BJ (cell line): ENCODE measurements around the gene NTF3. TPM values are rescaled to one million over a fixed set of nuclear protein-coding genes. Genes with fewer than 3 reads are reported as not detected.

ENCODE experiments used
- CTCF ChIA-PET: fragments of 350-600 bp; formaldehyde crosslinking; extraction: SDS; loops from one replicate; lab custom pipeline; 2021; ENCODE audit warnings: antibody characterized with exemption, inconsistent platforms; lab: Yijun Ruan, JAX
- POLR2A ChIA-PET: fragments of 300-600 bp; sonication (Branson Sonifier 250); formaldehyde crosslinking; extraction: SDS; loops from one replicate; lab custom pipeline; 2021; ENCODE audit warnings: antibody characterized with exemption; lab: Charles Lee
- DNase-seq: peaks from one replicate; pipeline ENCODE4 v3.0.0-alpha.2; 2011; ENCODE audit warnings: low read depth
- H3K27me3 ChIP-seq: 2 replicates; pipeline ENCODE4 v1.6.0; 2011; ENCODE audit warnings: low read length; ENCODE audit not compliant: control insufficient read depth, insufficient read depth
- H3K36me3 ChIP-seq: 2 replicates; pipeline ENCODE4 v1.5.1; 2011; ENCODE audit warnings: low read length; ENCODE audit not compliant: control insufficient read depth, insufficient read depth
- H3K4me3 ChIP-seq: 2 replicates; pipeline ENCODE4 v1.5.1; 2011; ENCODE audit warnings: low read depth, mild to moderate bottlenecking, control low read depth, low read length
- polyA minus RNA-seq: library from RNA; depleted of rRNA, polyadenylated mRNA; stranded (reverse); fragments of >200 nt; gene quantifications from 2 replicates; pipeline ENCODE4 v1.2.3, GENCODE V29; 2011; rRNA and poly(A)+ RNA removed
- polyA plus RNA-seq: library from polyadenylated mRNA; depleted of rRNA; stranded (reverse); fragments of >200 nt; gene quantifications from 2 replicates; pipeline ENCODE4 v1.2.3, GENCODE V29; 2011; rRNA removed
- TF ChIP-seq, protein P1 (sequence below): IDR thresholded peaks from 2 replicates; pipeline ENCODE4 v1.5.1; 2011; ENCODE audit warnings: low read depth, mild to moderate bottlenecking, control low read depth, inconsistent platforms, low read length, moderate library complexity; ENCODE audit not compliant: insufficient read depth

Gene NTF3
- 11.4 and 12.5 TPM in 2 replicates for polyA plus RNA-seq
- polyA minus RNA-seq = 11.6 and 12.2 TPM in 2 replicates

DNA sequence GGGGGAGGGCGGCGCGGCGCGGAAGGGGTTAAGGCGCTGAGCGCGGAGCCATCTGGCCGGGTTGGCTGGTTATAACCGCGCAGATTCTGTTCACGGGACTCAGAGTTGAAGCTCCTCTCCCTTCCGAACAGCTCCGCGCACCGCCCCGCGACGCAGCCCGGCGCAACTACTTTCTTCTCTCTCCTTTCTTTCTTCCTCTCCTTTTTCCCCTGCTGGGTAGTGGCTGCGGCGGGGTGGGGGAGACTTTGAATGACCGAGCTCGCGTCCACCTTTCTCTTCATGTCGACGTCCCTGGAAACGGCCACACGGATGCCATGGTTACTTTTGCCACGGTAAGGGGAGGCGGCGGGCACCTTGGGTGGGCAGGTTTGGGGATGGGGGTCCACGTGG, at the start of gene NTF3:
Gene NTF3, plus strand, starts transcription at position 98 of the 390 bp plus-strand sequence. Its CDS starts 217 bp downstream, at position 315.
- POLR2A ChIA-PET = interaction anchor here (0.6 kb wide), 1 partner anchor 48 kb away, joined by 7 read pairs; no protein-coding TSS in a partner anchor
- Histone ChIP-seq H3K36me3 (no peaks in the 10 kb centered on the region), H3K27me3 (peaks cover 27% of the 10 kb centered on the region), H3K4me3 (peak within 1 kb of the TSS; percentile 74)
- CTCF ChIA-PET = interaction anchor here (1.1 to 8.9 kb wide), 10 partner anchors 9 to 336 kb away, joined by 3 to 69 read pairs (median 5); no protein-coding TSS in a partner anchor
- TF ChIP-seq, protein P1, sequence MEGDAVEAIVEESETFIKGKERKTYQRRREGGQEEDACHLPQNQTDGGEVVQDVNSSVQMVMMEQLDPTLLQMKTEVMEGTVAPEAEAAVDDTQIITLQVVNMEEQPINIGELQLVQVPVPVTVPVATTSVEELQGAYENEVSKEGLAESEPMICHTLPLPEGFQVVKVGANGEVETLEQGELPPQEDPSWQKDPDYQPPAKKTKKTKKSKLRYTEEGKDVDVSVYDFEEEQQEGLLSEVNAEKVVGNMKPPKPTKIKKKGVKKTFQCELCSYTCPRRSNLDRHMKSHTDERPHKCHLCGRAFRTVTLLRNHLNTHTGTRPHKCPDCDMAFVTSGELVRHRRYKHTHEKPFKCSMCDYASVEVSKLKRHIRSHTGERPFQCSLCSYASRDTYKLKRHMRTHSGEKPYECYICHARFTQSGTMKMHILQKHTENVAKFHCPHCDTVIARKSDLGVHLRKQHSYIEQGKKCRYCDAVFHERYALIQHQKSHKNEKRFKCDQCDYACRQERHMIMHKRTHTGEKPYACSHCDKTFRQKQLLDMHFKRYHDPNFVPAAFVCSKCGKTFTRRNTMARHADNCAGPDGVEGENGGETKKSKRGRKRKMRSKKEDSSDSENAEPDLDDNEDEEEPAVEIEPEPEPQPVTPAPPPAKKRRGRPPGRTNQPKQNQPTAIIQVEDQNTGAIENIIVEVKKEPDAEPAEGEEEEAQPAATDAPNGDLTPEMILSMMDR = no peak
- DNase-seq = no peak

DNA sequence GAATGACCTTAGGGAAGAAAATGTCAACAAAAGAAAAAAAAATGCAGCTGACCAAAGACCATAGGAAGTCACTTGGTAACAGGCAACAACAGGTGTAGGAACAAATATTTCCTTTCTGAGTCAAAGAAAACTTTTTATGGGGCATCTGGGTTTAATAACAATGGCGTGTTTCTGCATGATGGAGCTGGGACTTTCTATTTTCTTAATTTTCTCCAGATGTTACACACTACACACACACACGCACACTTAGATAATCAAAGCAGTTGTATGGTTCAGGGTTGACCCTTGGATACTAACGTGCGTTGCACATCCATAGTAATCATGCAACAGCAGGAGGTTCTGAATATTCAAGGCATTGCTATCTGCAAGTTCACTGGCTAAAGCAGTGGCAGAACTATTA, 47.9 kb upstream of the NTF3 start:
- ChIA-PET POLR2A (interaction anchor here (0.6 kb wide), 1 partner anchor 73 kb away, joined by 3 read pairs; no protein-coding TSS in a partner anchor), CTCF (interaction anchor here (0.6 kb wide), 1 partner anchor 495 kb away, joined by 3 read pairs; no protein-coding TSS in a partner anchor)
- DNase-seq = peak; percentile 79
- peaks cover 1% of the 10 kb centered on the region; the same call in 1 of the 2 replicates for H3K27me3 ChIP-seq
- no peaks in the 10 kb centered on the region for H3K36me3 ChIP-seq
- no peak overlapping the region for H3K4me3 ChIP-seq
- TF ChIP-seq, protein P1 = no peak

DNA sequence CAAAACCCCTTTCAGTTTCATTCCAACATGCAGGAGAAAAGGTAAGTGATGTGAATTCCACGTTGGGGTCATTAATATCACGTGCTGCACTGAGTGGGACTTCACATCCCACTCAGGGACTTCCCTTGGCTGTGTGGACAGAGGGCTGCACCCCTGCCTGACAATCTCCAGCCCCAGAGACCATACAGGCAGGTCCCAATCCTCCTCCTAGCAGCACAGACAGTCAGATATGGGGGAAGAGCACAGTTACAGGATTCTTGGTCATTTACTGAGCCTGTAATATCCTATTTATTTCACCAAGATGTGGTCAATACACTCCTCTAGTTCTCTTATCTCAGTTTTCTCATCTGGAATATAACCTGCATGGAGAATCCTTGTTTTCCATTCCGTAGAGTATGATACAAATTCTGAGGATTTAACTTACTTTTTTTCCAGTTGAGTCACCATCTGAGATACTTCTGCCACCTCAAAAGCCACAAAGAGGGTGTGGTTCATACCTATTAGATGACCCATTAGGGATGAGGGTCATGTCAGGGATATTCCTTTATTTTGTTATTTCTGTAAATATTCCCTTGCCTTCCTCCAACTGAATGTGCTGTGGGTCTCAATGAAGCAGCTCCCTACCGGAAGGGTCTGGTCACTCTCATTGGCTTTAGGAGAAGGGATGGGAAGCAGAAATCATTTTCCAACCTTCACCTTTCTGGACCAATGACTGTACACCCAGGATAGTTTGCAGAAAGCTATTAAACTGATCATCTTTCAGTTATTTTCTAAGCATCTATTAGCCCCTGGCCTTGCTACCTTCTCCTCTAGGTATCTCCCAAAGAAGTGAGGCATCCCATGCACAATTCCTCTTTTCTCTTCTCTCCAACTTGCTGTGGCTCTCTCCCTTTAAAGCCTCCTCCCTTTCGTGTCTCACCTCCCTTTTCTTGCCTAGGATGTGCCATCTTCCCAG, 43.0 kb upstream of the NTF3 start:
- POLR2A ChIA-PET = no interaction called here
- TF ChIP-seq, protein P1 = no peak
- peak; percentile 19 for DNase-seq
- Histone ChIP-seq H3K27me3 (peaks cover 1% of the 10 kb centered on the region; the same call in 1 of the 2 replicates), H3K36me3 (no peaks in the 10 kb centered on the region), H3K4me3 (no peak overlapping the region)
- CTCF ChIA-PET = no interaction called here

DNA sequence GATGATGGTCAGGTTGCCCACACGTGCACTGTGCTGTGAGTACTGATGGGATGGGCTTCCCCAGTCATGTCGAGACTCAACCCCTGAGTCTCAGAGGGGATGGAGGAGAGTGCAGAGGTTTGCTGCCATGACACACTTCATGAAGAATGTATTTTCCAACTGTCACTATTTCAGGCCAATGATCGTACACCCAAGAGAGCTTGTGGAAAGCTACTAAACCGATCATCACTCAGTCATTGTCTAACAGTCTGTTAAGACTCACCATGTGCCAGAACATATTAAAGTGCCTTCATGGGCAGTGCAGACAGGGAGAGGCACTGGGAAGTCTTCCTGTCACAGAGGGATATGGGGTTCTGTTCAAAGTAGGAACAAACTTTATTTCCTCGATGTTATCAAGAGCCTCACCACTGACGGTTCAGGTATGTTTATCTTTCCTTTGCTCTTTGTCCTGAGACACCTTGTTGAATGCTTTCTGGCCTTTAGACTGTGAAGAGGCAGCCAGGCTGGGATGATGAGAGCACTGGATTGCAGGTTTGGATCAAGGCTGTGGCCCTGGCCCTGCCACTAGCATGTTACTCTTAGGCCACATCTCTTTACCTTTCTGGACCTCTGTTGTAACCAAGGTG, 41.6 kb upstream of the NTF3 start:
- TF ChIP-seq, protein P1 = no peak
- POLR2A ChIA-PET = no interaction called here
- CTCF ChIA-PET = no interaction called here
- no peak overlapping the region for H3K4me3 ChIP-seq
- DNase-seq = no peak
- peaks cover 1% of the 10 kb centered on the region; the same call in 1 of the 2 replicates for H3K27me3 ChIP-seq
- no peaks in the 10 kb centered on the region for H3K36me3 ChIP-seq
